Measurements from ENCODE around the gene MCM3AP. TPM values are rescaled to one million over a fixed set of nuclear protein-coding genes. Genes with fewer than 3 reads are reported as not detected.

MCM3AP gene
- total RNA-seq, 1 donor = 64.8 TPM

DNA sequence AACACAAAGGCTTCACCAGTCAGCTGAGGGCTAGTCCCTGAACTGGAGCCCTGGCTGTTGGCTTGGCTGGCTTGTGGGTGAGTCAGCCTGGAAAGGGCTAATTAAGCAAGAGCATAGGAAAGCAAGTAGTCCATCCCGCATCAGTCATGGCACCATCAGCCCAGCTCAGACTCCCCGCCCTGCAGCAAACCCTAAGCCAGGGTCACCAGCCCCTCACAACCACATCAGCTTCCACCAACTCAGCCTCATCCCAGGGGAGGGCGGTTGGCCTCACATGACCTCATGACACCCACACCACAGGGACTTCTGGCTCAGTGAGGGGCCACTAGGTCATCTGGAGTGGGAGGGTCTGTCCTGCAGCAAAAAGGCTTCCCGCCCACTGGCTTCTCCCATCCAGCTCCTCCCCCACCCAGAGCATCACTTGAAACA lies 94.1 kb downstream of the MCM3AP start:
- H4K20me1 ChIP-seq (ENCODE audit: insufficient read depth, low read length) = no peaks in the 10 kb centered on the region
- peak overlapping the region; percentile 49 for H3K27ac ChIP-seq (ENCODE audit: low read depth, low read length)
- no peak overlapping the region for H3K4me3 ChIP-seq (ENCODE audit: insufficient read depth, low read length)
- peak; percentile 98 for DNase-seq (ENCODE audit: insufficient read length, low spot score, missing footprints)
- peaks cover 27% of the 10 kb centered on the region for H3K4me1 ChIP-seq (ENCODE audit: insufficient read depth, low read length)
- peak overlapping the region; percentile 6 for H3K4me2 ChIP-seq (ENCODE audit: insufficient read depth, low read length)
- peaks cover 16% of the 10 kb centered on the region for H3K36me3 ChIP-seq (ENCODE audit: insufficient read depth, low read length)
- no peaks in the 10 kb centered on the region for H3K79me2 ChIP-seq (ENCODE audit: insufficient read depth, low read length)
- H2AFZ ChIP-seq (ENCODE audit: low read length) = no peak overlapping the region
- no peaks in the 10 kb centered on the region for H3K9me3 ChIP-seq (ENCODE audit: low read depth, low read length)
- H3K27me3 ChIP-seq (ENCODE audit: insufficient read depth, low read length) = no peaks in the 10 kb centered on the region
- TF ChIP-seq, protein P1, sequence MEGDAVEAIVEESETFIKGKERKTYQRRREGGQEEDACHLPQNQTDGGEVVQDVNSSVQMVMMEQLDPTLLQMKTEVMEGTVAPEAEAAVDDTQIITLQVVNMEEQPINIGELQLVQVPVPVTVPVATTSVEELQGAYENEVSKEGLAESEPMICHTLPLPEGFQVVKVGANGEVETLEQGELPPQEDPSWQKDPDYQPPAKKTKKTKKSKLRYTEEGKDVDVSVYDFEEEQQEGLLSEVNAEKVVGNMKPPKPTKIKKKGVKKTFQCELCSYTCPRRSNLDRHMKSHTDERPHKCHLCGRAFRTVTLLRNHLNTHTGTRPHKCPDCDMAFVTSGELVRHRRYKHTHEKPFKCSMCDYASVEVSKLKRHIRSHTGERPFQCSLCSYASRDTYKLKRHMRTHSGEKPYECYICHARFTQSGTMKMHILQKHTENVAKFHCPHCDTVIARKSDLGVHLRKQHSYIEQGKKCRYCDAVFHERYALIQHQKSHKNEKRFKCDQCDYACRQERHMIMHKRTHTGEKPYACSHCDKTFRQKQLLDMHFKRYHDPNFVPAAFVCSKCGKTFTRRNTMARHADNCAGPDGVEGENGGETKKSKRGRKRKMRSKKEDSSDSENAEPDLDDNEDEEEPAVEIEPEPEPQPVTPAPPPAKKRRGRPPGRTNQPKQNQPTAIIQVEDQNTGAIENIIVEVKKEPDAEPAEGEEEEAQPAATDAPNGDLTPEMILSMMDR (IDR thresholded peaks at IDR 0.05; ENCODE audit: extremely low read depth, low read depth, low read length) = no peak

DNA sequence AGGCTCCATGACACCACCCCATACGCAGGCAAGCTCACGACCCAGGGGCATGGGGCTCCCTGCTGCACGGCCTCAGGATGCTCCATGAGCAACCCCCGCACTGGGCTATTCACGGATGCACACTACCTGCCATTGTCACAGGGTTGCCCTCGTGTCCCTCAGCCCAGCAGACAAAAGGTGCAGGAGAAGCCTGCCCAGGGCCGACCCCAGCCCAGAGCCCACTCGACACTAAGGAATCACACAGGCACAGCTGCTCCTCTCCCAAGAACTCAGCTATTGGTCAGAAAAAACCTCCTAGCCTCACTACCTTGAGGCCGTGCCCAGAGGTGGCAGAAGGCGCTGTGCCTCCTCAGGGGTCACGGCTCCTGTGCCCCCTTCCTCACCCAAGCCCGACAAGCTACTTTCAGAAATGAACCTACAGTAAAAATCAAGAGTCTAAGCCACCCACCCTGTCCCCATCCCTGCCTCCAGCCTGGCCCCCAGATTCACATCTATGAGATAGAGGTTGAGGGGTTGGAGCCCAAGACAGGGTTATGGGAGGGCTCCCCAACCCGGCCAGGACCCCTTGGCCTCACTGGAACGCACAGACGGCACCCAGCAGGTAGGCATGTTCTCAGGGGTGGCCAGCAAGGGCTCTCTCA lies 94.8 kb downstream of the MCM3AP start:
- no peak overlapping the region for H3K4me3 ChIP-seq (ENCODE audit: insufficient read depth, low read length)
- H3K27ac ChIP-seq (ENCODE audit: low read depth, low read length) = peak overlapping the region; percentile 49
- TF ChIP-seq, protein P1 (IDR thresholded peaks at IDR 0.05; ENCODE audit: extremely low read depth, low read depth, low read length) = no peak
- H3K9me3 ChIP-seq (ENCODE audit: low read depth, low read length) = no peaks in the 10 kb centered on the region
- no peaks in the 10 kb centered on the region for H3K27me3 ChIP-seq (ENCODE audit: insufficient read depth, low read length)
- H2AFZ ChIP-seq (ENCODE audit: low read length) = no peak overlapping the region
- H3K36me3 ChIP-seq (ENCODE audit: insufficient read depth, low read length) = peaks cover 14% of the 10 kb centered on the region
- H3K4me2 ChIP-seq (ENCODE audit: insufficient read depth, low read length) = peak overlapping the region; percentile 6
- DNase-seq (ENCODE audit: insufficient read length, low spot score, missing footprints) = no peak
- H3K4me1 ChIP-seq (ENCODE audit: insufficient read depth, low read length) = peaks cover 27% of the 10 kb centered on the region
- H3K79me2 ChIP-seq (ENCODE audit: insufficient read depth, low read length) = no peaks in the 10 kb centered on the region
- no peaks in the 10 kb centered on the region for H4K20me1 ChIP-seq (ENCODE audit: insufficient read depth, low read length)

DNA sequence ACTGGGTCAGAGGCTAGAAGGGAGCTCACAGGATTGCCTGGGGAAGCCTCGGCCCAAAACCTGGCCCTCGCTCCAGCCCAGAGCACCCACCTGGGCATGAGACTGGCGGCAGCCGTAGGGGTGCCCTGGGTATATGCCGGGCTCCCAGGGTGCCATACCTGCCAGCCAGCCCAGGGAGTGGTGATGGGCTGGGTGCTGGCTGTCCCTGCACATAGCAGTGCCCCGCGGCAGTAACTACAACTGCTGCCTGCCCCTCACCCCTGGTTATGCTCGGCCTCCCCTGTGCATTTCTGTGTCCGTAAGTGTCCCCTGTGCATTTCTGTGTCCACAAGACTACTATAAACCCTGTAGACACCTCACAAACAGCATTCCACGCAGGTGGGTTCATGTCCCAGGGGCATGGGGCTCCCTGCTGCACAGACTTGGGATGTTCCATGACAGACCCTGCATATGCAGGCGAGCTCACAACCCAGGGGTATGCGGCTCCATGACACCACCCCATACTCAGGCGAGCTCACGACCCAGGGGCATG lies 95.4 kb downstream of the MCM3AP start:
- Histone ChIP-seq H3K79me2 (ENCODE audit: insufficient read depth, low read length) (no peaks in the 10 kb centered on the region), H3K4me1 (ENCODE audit: insufficient read depth, low read length) (peaks cover 27% of the 10 kb centered on the region), H3K4me2 (ENCODE audit: insufficient read depth, low read length) (no peak overlapping the region), H3K9me3 (ENCODE audit: low read depth, low read length) (no peaks in the 10 kb centered on the region), H3K36me3 (ENCODE audit: insufficient read depth, low read length) (peaks cover 14% of the 10 kb centered on the region), H3K27ac (ENCODE audit: low read depth, low read length) (no peak overlapping the region), H3K4me3 (ENCODE audit: insufficient read depth, low read length) (no peak overlapping the region), H3K27me3 (ENCODE audit: insufficient read depth, low read length) (no peaks in the 10 kb centered on the region), H2AFZ (ENCODE audit: low read length) (no peak overlapping the region), H4K20me1 (ENCODE audit: insufficient read depth, low read length) (no peaks in the 10 kb centered on the region)
- TF ChIP-seq, protein P1 (IDR thresholded peaks at IDR 0.05; ENCODE audit: extremely low read depth, low read depth, low read length) = no peak
- DNase-seq (ENCODE audit: insufficient read length, low spot score, missing footprints) = peak; percentile 27

DNA sequence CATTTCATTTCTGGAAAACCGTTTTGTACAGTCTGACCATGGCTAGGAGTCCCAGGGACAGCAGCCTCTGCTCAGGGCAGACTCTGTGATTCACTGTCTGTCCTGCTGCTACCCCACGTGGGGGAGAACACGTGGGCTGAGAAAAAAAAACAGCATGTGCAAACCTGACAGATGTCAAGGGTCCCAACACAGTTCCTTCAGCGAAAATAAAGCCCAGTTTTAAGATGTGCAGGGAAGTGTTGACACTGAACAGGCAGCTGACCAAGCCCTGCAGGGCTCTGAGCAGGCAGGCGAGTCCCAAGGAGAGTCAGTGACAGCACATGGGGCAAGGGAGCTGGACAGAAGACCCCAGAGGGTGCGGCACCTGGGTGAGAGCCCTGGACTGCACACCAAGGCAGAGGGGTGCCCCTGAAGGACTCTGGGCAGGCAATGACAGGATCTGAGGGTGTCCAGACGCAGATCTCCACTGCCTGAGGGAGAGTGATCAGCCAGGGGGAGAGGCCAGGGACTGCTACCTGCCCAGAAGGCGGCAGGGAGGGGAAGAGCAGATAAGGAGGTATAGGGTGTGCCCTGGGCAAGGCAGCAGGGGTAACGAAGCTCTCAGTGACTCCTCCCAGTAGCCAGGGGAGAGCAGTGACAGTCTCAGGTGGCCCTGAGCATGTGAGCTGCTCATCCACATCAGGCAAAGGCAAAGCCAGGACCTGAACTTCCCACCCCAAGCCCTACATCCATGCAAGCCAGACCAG lies 96.0 kb downstream of the MCM3AP start:
- peaks cover 27% of the 10 kb centered on the region for H3K4me1 ChIP-seq (ENCODE audit: insufficient read depth, low read length)
- peak; percentile 96 for DNase-seq (ENCODE audit: insufficient read length, low spot score, missing footprints)
- no peaks in the 10 kb centered on the region for H3K79me2 ChIP-seq (ENCODE audit: insufficient read depth, low read length)
- H3K9me3 ChIP-seq (ENCODE audit: low read depth, low read length) = no peaks in the 10 kb centered on the region
- H2AFZ ChIP-seq (ENCODE audit: low read length) = no peak overlapping the region
- peak overlapping the region; percentile 39 for H3K4me2 ChIP-seq (ENCODE audit: insufficient read depth, low read length)
- TF ChIP-seq, protein P1 (IDR thresholded peaks at IDR 0.05; ENCODE audit: extremely low read depth, low read depth, low read length) = no peak
- no peak overlapping the region for H3K4me3 ChIP-seq (ENCODE audit: insufficient read depth, low read length)
- H4K20me1 ChIP-seq (ENCODE audit: insufficient read depth, low read length) = no peaks in the 10 kb centered on the region
- H3K36me3 ChIP-seq (ENCODE audit: insufficient read depth, low read length) = peaks cover 14% of the 10 kb centered on the region
- no peak overlapping the region for H3K27ac ChIP-seq (ENCODE audit: low read depth, low read length)
- no peaks in the 10 kb centered on the region for H3K27me3 ChIP-seq (ENCODE audit: insufficient read depth, low read length)
